NCI-H187 treated with DMSO at 0.1 percent for 48 hours (cell line): ENCODE data around the gene FHL3.

Source experiments
- DNase-seq: peaks from one replicate; lab custom pipeline; 2025; lab: John Stamatoyannopoulos, UW

The FHL3 gene, protein sequence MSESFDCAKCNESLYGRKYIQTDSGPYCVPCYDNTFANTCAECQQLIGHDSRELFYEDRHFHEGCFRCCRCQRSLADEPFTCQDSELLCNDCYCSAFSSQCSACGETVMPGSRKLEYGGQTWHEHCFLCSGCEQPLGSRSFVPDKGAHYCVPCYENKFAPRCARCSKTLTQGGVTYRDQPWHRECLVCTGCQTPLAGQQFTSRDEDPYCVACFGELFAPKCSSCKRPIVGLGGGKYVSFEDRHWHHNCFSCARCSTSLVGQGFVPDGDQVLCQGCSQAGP

DNA sequence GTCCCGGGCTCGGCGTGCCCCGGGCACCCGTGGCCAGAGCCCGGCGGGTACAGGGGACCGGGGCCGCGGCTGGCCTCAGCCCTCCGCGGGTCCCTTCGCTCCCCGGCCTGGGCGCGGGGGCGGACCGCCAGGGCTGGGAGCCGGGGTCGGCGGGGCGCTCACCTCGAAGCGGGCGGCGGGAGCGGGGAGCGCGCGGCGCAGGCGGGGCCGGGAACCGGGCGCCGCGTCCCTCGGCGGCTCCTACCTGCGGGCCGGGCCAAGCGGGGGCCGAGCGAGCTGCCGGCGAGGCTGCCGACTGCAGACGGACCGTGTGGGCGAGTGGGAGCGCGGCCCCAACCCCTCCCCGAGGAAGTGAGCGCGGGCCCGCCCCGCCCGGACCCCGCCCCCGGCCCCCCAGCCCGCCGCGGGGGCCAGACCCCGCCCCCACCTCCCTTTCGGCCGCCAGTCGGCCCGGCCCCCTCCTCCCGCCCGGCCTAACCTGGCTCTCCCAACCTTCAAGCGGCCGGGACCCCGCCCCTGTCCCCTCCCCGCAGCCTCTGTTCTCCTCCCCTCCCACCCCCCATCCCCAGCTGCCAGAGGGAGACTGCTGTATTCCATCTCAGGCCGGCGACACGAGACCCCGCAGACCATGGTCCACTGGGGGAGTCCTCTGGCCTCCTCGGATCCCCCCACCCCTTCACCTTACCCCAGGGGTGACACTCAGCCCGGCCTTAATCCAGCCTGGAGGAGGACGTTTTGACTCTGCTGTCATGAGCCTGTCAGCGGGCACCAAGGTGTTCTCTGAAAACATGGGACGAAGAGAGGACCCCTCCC is at the start of gene FHL3:
TSS of gene FHL3 (minus strand) at position 320 of the 813 bp plus-strand sequence. CDS start 6,102 bp downstream, outside the sequence.
- no peak for DNase-seq

DNA sequence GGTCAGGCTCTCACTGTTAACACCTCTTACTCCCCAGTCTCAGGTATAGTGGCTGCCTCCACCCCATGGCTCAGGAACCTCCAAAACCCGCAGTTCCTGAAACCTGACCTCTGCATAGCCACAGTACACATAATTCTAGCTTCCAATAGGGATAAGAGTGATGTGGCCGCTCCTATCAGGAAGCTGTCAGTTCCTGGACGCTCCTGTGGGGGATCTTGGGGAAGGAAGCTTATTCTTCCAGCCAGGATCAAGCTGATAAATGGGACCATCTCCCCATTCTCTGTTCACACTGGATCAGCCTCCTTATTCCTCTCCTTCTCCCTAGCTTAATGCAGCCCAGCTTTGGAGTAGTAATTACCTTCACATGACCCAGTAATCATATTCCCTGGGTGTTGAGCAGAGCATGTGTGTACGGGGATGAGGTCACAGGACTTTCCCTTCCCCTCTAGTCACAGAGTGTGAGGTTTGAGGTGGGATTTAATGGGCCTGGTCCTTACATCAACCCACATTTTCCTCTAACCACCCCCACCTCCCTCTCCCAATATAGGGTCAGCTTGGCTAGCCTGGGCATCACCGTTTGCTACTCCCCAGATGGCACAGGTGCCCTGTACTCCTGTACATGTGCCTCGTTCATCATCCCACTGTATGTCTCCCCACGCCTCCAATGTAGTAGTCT is 48.2 kb upstream of the FHL3 start:
- DNase-seq = no peak

DNA sequence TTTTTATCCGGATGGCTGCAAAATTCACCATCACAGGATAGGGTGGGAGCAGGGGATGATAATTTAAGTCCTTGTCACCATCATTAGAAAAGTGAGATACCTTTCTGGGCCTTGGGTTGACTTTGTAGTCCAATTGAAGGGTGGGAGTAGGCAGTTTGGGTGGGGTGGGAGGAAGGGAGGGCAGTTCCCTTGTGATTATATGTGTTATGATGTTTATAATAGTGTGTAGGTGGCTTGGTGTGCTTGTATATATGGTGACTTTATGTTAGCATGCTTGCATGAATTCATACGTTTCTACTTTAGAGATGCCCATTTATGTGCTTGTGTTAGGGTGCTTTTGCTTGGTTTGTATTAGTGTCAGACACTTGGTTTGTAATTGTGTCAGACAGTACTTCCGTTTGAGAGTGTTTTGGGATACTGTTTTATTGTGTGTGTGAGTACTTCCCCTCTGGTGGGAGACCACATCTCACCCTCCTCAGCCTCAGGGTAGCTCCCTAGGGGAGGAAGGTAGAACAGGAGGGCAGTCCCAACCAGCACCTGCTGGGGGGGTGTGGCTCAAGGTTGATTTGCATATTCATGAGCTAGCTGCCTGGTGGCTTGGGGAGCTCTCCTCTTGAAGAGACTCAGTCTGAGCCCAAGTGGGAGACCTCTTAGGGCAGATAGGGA is 47.6 kb upstream of the FHL3 start:
- no peak for DNase-seq

DNA sequence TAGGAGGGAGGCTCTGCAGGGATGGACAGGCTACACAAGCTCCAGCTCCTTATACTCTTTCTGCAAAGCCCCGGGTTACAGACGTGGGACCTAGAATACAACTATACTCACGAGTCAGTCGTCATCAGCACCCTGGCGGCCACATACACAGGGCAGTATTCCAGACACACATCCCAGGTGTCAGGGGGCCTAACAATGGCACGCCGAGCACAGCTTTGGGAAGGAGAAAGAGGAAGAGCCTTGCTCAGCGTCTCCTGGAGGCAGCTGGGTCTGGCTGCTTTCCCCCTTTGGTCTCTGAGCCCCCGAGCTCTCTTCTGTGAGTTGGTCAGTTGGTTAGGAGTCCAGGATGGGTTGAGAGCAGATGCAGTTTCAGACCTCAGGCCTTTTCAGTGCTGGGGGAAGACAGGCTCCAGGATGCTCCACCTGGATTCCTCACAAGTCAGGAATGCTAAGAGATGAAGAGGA is 45.8 kb upstream of the FHL3 start:
- DNase-seq = no peak

DNA sequence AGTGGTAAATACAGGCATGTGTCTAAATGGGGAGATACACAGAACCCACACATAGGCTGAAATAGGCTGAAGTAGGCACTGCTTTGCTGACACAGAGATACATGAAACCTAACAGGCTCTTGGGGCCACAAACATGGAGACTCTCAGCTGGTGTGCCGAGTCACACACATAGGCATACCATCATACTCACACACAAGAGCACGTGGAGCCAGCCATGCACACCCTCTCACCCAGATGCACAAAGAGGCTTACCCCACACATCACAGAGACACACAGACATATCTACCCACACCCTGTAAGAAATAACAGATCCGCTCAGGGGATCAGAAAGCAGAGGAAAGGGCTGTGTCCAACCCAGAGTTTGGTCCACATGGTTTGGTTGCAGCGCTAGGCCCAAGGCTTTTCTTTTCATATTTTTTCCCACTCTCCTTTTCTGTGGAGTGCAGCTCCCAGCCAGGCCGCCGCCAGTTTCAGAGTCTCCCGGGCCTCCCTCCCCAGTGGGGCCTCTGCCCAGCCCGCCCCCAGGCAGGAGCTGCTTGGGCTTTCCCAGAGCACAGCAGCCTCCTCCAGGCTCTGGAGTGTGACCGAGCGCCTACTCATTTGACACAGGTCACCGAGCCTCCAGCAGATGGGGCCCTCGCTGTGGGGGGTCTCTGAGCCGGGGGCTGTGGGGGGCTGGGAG is 45.2 kb upstream of the FHL3 start:
- DNase-seq = no peak

DNA sequence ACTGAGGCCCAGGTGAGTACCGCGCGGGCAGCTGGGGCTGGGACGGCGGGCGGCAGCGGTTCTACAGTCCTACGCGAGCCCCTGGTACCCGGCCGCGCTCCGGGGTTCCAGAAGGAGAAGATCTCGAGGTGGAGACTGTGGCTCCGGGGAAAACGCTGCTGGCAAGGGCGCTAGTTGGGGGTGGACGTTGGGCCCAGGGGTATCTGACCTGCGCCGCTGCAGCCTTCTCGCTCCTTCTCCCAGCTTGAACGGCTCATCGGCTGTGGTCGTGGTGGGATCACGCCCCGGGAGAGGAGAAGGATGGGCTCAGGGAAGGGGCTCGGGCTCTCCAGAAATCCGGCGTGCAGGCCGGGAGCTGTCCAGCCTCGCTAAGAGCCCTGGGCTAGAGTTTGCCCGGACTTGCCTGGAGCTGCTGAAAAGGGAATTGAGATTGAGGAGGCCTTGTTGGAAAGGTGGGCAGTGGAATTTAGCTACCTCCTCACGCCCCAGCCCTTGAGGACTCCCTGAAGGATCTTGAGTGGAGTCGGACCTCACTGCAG is 42.4 kb upstream of the FHL3 start:
- no peak for DNase-seq

DNA sequence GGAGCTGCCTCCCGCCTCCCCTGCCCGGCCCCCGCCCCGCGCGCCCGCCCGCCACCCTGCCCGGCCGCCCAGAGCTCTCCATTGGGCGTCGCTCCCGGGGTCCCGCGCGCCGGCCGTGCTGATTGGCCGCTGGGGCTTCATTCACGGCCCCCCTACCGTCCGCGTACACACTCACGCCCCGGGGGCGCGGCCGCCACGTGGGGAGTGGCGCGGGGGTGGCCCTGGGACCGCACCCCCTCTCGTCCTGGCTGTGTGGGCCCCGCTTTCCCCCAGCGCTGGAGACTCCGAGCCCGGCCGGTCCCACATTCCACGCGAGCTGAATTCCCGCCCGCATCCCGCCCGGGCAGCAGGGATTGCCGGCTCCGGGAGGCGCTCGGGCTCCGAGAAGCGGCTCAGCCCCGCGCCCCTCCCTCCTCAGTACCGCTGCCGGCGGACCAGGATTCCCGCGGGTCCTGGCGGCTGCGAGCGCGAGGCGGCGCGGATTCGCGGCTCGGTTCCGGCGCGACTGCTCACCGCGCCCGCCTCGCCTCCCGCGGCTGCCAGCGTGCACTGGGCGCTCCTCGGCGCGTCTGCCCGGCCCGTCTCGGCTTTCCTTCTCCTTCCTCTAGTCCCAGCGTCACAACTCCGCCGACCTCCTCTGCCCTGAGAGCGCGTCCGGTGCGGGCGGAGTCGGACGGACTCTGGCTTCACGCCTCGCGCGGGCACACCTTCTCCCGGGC is 41.7 kb upstream of the FHL3 start:
- DNase-seq = no peak

DNA sequence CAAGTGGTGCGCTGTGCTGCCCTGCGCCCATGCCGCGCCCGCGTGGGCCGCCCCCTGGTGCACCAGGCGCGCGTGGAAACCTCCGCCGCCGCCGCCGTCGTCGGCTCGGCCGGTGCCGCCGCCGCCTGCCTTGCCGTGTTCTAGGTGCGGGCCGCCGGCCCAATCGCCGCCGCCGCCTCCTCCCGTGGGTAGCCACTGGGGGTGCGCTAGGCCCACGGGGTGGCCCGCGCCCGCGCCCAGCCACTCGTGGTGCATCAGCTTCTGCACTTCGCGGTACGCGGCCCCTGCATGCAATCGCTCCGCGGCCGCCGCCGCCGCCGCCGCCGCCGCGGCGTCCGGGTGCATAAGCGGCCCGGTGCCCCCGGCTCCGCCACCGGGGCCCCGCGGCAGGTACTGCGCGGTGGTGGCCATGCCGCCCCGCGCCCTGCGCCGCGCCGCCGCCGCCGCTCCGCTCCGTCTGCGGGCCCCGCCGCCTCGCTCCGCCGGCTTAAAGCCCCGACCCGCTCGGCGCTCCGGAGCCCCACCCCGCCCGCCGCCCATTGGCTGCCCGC is 41.1 kb upstream of the FHL3 start, which contains the start of gene POU3F1:
TSS of gene POU3F1 (minus strand) at position 461 of the 551 bp plus-strand sequence. CDS start at position 411, 50 bp downstream.
- DNase-seq = no peak

DNA sequence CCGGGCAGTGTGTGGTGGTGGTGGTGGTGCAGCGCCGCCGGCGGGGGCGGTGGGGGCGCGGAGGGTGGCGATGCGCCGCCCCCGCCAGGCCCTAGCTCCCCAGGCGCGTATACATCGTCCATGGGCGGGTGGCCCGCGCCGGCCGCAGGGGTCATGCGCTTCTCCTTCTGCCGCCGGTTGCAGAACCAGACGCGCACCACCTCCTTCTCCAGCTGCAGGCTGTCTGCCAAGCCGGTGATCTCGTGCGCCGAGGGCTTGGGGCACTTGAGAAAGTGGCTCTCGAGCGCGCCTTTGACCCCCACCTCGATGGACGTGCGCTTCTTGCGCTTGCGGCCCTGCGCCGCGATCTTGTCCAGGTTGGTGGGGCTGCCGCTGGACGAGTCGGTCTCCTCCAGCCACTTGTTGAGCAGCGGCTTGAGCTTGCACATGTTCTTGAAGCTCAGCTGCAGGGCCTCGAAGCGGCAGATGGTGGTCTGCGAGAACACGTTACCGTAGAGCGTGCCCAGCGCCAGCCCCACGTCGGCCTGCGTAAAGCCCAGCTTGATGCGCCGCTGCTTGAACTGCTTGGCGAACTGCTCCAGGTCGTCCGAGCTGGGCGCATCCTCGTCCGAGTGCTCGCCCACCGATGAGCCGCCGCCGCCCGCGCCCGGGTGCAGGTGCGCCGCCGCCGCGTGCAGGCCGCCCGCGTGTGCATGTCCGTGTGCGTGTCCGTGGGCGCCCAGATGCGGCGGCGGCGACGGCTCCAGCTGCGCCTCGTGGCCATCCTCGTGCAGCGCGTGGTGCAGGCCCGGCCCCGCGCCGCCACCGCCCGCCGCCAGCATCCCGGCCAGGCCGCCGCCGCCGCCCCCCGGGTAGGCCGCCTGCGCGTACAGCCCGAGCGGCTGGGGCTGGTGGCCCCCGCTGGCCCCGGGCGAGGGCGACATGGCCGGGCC is 40.4 kb upstream of the FHL3 start:
- no peak for DNase-seq

DNA sequence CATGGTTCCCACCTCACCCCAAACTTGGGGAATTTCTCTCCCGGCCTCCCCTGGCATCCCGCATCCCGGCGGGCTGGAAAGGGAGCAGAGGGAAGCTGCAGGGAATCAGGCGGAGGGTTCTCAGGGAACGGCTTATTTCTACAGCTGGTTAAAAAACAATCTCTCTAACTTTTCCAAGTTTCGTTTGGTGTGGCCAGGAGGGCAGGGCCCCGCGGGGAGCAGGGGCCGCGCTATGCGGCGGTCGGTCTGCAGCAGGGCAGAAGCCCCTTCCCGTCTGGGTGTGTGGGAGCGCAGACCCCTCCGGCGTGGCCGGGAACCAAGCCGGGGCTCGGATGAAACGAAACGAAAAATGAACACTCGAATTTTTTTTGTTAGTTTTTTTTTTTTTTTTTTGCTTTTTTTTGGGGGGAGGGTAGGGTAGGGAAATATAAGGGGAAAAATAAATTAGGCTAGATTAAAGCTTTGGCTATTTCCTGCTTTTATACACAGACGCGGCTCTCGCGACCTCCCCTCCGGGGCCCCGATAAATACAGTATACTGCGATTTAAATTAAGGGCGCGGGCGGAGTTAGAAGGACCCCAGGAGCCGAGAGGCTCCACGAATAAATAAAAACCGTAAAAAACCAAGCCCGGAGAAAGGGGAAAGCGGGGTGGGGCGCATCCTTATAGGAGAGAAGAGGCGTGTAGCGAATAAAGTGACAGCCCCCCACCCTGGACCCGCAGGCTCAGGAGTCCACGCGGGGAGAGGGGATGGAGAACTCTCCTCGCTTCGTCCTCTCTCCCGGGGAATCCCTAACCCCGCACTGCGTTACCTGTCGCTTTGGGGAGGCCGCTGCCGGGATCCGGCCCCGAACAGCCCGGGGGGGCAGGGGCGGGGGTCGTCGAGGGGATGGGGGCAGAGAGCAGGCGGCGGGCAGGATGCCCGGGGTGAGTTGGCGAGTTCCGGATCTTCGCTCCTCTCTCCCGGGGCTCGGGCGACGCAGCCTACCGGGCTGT is 39.2 kb upstream of the FHL3 start:
- DNase-seq = no peak

DNA sequence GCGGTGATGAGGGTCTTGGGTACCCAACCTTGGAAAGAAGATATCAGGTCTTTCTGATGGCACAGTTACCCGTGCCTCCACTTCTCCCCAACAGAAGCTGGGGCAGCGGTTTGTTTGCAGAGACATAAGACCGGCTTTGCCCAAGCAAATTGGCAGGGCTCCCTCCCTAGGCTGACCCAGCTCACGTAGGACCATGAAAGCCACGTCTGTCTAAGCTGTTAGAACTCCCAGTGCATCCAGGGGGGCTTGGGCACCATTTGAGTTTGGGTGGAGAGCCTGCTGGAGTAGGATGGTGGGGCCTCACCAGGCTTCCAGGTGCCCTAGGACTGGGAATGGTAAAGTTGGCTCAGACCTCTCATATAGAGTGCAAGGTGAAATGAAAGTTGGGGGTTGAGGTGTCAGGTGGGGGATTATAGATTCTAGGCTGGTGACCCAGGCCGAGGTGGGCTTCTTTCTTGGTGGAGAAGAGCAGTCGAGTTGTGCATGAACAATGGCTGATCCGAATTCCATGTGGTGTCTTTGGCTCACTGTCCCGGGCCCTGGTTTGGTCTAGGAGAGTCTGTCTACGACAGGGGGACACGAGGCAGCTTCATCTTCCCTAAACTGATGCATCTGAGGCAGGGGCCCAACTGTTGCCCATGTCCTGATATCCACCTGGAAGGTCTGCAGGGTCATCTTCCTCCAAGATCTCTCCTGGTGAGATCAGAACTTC is 37.9 kb upstream of the FHL3 start:
- no peak for DNase-seq

DNA sequence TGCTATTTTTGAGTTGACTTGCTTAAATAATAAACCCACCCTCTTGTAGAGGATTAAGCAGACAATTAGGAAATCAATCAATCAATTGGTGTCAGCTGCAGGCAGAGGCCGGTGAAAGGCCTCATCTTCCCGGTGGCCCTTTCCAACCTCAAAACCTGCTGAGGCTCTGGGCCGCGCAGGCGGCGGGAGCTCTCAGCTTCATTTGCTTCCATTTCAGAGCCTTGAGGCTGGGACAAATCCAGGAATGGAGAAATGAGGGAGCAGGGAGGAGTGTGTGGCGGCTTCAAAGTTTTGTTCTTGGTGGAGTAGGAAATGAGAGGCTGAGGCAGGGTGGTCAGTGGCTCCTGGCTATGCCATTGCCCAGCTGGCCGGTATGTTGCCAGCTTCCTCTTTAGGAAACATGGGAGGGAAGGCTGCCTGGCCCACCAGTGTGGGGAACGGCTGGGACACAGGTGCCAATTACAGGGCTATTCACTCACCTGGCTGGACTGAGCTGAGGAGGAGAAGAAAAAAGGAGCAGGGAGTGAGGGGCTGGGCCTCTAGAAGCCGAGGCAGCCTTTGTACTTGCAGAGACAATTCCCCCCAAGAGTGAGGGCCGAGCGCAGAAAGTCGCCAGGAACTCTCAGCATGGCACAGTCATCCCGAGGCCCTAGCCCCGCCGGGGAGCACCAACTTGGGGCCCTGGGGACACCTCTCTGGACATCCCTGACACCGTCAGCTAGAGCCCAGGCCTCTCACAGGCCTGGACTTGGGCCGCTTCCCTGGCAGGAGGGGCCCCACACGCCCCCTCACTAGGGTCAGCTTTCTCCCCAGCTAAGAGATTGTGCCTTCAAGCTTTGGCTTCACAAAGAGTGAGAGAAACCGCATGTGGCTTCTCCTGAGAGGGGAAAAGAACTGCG is 36.9 kb upstream of the FHL3 start:
- DNase-seq = no peak

DNA sequence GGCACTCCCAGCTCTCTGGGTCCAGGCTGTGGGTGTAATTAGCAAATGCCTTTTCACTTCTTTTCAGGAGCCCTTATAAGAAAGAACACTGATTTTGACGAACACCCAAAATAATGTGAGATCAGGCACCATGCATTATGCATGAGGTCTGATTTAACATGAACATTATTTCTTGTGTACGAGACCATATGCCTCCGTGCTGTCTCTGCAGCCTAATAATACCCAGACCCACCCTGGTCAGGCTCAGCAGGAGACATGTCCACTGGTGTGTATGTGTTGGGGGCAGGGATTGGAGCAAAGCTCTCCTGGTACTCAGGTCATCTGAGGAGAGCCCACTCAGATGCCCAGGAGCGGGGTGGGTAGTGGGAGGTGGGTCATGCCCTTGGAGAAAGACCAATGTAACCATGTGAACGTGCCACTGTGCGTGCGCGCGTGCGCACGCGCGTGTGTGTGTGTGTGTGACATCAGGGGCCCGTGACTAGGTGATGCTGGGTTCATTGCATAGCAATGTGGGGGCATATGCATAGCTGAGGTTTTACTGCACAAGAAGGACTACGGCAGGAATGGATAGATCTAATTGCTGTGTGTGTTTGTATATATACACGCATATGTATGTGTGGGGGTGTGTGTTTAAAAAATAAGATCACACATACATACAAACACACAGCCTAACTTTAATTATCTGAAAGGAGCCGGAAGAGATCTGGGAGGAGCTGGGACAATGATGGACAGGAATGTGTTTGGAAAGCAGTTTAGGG is 34.2 kb upstream of the FHL3 start:
- no peak for DNase-seq

DNA sequence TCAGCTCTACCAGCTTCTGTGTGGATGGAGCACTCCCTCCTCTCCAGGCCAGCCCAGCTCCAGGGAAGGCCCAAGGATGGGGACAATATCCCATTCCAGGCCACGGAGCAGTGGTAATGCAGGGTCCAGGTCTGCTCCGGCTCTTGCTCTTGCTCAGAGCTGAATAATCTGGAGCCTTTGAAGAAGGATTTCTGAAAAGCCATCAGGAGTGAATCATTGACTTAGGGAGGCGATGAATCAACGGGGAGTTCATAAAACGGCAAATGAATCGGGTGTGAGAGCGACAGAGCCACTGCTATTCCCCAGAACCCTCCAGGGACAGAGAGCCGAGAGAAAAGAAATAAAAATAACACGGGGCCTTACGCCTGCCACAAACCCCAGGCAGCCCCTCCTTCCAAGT is 33.5 kb upstream of the FHL3 start:
- no peak for DNase-seq

DNA sequence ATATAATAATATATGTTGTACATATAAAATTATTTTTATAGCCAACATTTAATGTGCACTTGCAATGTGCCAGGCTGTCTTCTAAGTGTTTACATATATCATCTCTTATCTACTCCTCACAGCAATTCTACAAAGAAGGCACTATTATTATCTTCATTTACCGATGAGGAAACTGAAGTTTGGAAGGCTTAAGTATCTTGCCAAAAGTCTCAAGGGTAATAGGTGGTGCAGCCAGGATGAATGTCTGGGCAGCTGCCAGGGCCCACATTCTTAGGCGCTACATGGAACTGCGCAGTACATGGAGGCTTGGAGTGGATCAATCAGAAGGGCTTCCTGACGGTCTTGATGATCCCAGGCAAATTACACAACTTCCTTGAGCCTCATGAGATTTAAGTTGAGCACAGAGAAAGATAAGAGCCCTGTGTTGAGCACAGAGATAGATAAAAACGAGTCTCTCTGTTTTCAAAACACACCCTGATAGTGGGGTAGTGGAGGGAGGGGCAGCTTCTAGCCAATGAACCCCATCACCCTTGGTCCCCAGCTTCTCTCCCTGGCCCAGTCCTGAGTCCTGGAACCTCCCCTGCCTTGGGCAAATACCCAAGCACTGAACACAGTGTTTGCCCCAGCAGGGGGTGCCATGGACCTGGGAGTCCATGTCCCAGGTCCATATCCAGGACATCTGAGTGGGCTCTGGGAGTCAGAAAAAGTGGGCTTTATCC is 32.1 kb upstream of the FHL3 start:
- DNase-seq = no peak
